A673 (cell line): ENCODE data around the gene B3GAT2.

Source experiments
- CTCF ChIP-seq: fragments of 300-800, 200-600 bp; sonication (generic); conservative IDR thresholded peaks from 2 replicates; pipeline ENCODE4 v1.5.1; 2017; ENCODE audit warnings: low read depth, mild to moderate bottlenecking, antibody characterized with exemption, low read length, moderate library complexity, mixed read lengths
- EZH2 ChIP-seq: fragments of 200-600 bp; sonication (generic); IDR thresholded peaks from 2 replicates; pipeline ENCODE4 v1.6.1; 2017; ENCODE audit warnings: borderline replicate concordance, low read depth, mild to moderate bottlenecking, mixed read lengths, antibody characterized with exemption, low read length; ENCODE audit not compliant: poor library complexity, severe bottlenecking

- no peak for TF ChIP-seq CTCF
- TF ChIP-seq EZH2 = no peak
Measured at GRCh38 chr6:70839286-70840266, 117.3 kb downstream of the B3GAT2 start.
